HEK293T (cell line): Measurements from ENCODE around the gene DPYSL4.

ENCODE experiments used
- ARNT ChIP-seq: fragments of 450-650 bp; IDR thresholded peaks from 2 replicates; pipeline ENCODE4 v1.6.1; 2017; ENCODE audit warnings: mild to moderate bottlenecking
- BHLHE40 ChIP-seq: fragments of 450-650 bp; IDR thresholded peaks from 2 replicates; pipeline ENCODE4 v1.6.1; 2016; ENCODE audit warnings: mild to moderate bottlenecking, moderate library complexity, borderline replicate concordance
- ELF4 ChIP-seq: fragments of 450-650 bp; IDR thresholded peaks from 2 replicates; pipeline ENCODE4 v1.6.1; 2017; ENCODE audit warnings: antibody characterized with exemption
- FOXA1 ChIP-seq: fragments of 450-650 bp; IDR thresholded peaks from 2 replicates; pipeline ENCODE4 v1.6.1; 2016; ENCODE audit warnings: mild to moderate bottlenecking
- FOXK2 ChIP-seq: fragments of 450-650 bp; IDR thresholded peaks from 2 replicates; pipeline ENCODE4 v1.6.1; 2016; ENCODE audit warnings: mild to moderate bottlenecking
- FOXM1 ChIP-seq: fragments of 450-650 bp; IDR thresholded peaks from 2 replicates; pipeline ENCODE4 v1.6.1; 2017; ENCODE audit warnings: mild to moderate bottlenecking, borderline replicate concordance
- HDGF ChIP-seq: fragments of 450-650 bp; IDR thresholded peaks from 2 replicates; pipeline ENCODE4 v1.6.1; 2017; ENCODE audit warnings: antibody characterized with exemption, borderline replicate concordance
- LEF1 ChIP-seq: fragments of 450-650 bp; IDR thresholded peaks from 2 replicates; pipeline ENCODE4 v1.6.1; 2017; ENCODE audit warnings: mild to moderate bottlenecking, borderline replicate concordance
- NFRKB ChIP-seq: fragments of 450-650 bp; IDR thresholded peaks from 2 replicates; pipeline ENCODE4 v1.6.1; 2016; ENCODE audit warnings: mild to moderate bottlenecking, moderate library complexity
- PKNOX1 ChIP-seq: fragments of 450-650 bp; IDR thresholded peaks from 2 replicates; pipeline ENCODE4 v1.6.1; 2016
- SP1 ChIP-seq: fragments of 450-650 bp; IDR thresholded peaks from 2 replicates; pipeline ENCODE4 v1.6.1; 2017
- SUZ12 ChIP-seq: fragments of 450-650 bp; IDR thresholded peaks from 2 replicates; pipeline ENCODE4 v1.6.1; 2016; ENCODE audit warnings: mild to moderate bottlenecking
- TARDBP ChIP-seq: fragments of 450-650 bp; IDR thresholded peaks from 2 replicates; pipeline ENCODE4 v1.6.1; 2016
- ZNF384 ChIP-seq: fragments of 450-650 bp; IDR thresholded peaks from 2 replicates; pipeline ENCODE4 v1.6.1; 2016

GRCh38 chr10:132204078-132204780 is 17.5 kb downstream of the DPYSL4 start:
- TF ChIP-seq LEF1 (no peak), ELF4 (no peak), FOXM1 (no peak), ARNT (no peak), TARDBP (no peak), PKNOX1 (no peak), FOXK2 (no peak), FOXA1 (no peak), NFRKB (no peak), SP1 (no peak), ZNF384 (no peak), SUZ12 (no peak), BHLHE40 (no peak), HDGF (no peak)
